GM12872 (cell line): ENCODE data around the gene KCNMB2.

ENCODE experiments used
- CTCF ChIP-seq: IDR thresholded peaks from 3 replicates; pipeline ENCODE4 v1.5.1; 2011; ENCODE audit warnings: low read depth, mild to moderate bottlenecking, low read length, moderate library complexity; ENCODE audit not compliant: insufficient read depth

The KCNMB2 gene

GRCh38 chr3:178718995-178719635, 182.9 kb downstream of the KCNMB2 start:
- TF ChIP-seq CTCF = no peak

- TF ChIP-seq CTCF = no peak
Observed at GRCh38 chr3:178732824-178733223, 196.6 kb downstream of the KCNMB2 start.

- no peak for TF ChIP-seq CTCF
Observed at GRCh38 chr3:178735032-178735674, 198.9 kb downstream of the KCNMB2 start.

- TF ChIP-seq CTCF = no peak
Observed at GRCh38 chr3:178736300-178736699, 200.1 kb downstream of the KCNMB2 start.

- TF ChIP-seq CTCF = no peak
Observed at GRCh38 chr3:178739720-178740119, 203.5 kb downstream of the KCNMB2 start.

- TF ChIP-seq CTCF = no peak
Observed at GRCh38 chr3:178741020-178741419, 204.8 kb downstream of the KCNMB2 start.

GRCh38 chr3:178743297-178743696, 207.1 kb downstream of the KCNMB2 start:
- TF ChIP-seq CTCF = no peak
